Measurements from ENCODE around the gene KIAA1755.

GRCh38 chr20:38271608-38272120 lies 11.1 kb upstream of the KIAA1755 start:
- TF ChIP-seq CTCF (IDR thresholded peaks at IDR 0.05) (no peak), EZH2 (IDR thresholded peaks at IDR 0.05; ENCODE audit: borderline replicate concordance, insufficient read depth, low read depth, low read length, poor library complexity, severe bottlenecking) (no peak)
